Dermis blood vessel endothelial cell (primary cell): Measurements from ENCODE around the gene NUAK2. TPM values are rescaled to one million over a fixed set of nuclear protein-coding genes. Genes with fewer than 3 reads are reported as not detected.

ENCODE experiments used
- total RNA-seq: library from RNA; depleted of rRNA; stranded (reverse); fragments of >200 nt; gene quantifications from 2 replicates; pipeline ENCODE4 v1.2.3, GENCODE V29; 2014

NUAK2 gene
- total RNA-seq, 1 donor from 2014 or later, result 4.6 TPM

Other genes starting within 250 kb of the NUAK2 start
- 1.2 TPM in 2 replicates for gene TMEM81, start 237.3 kb downstream of the NUAK2 start, total RNA-seq
- gene RBBP5, start 199.8 kb downstream of the NUAK2 start, total RNA-seq, result 23.6 and 24.5 TPM in 2 replicates
- 14.9 and 15.1 TPM in 2 replicates for gene DSTYK, start 110.0 kb downstream of the NUAK2 start, total RNA-seq
- gene TMCC2, start 93.8 kb downstream of the NUAK2 start, total RNA-seq, result 1.7 and 1.9 TPM in 2 replicates
- not detected in 2 replicates for gene KLHDC8A, start 35.2 kb upstream of the NUAK2 start, total RNA-seq
- gene LEMD1, start 100.3 kb upstream of the NUAK2 start, total RNA-seq, result not detected in 2 replicates
- gene BLACAT1, start 134.3 kb upstream of the NUAK2 start, total RNA-seq, result 0.19 TPM in 1 of 2 replicates, not detected in the other
- 0.65 and 1.7 TPM in 2 replicates for gene CDK18, start 182.9 kb upstream of the NUAK2 start, total RNA-seq